GM18951 (cell line): Measurements from ENCODE around the gene CDYL.

Experiments used
- POLR2A ChIP-seq: IDR thresholded peaks from 4 replicates; pipeline ENCODE4 v1.6.1; 2011; ENCODE audit warnings: mild to moderate bottlenecking; ENCODE audit not compliant: insufficient read length, insufficient read depth; ENCODE audit errors: extremely low read depth
- in situ Hi-C: fragments of 300-500 bp; cut with MboI; formaldehyde crosslinking; loops from one replicate; pipeline ENCODE4 v1.12.0; 2022; ENCODE audit warnings: low sequenced_read_pairs, mixed read lengths, inconsistent platforms; ENCODE audit not compliant: unreplicated experiment

CDYL gene

GRCh38 chr6:4803343-4803744 is 27.1 kb downstream of the CDYL start:
- in situ Hi-C loops = no loop called here
- no peak for TF ChIP-seq POLR2A

- in situ Hi-C loops = no loop called here
- no peak for TF ChIP-seq POLR2A
Observed at GRCh38 chr6:4804095-4804494, 27.9 kb downstream of the CDYL start.

GRCh38 chr6:4805553-4806336 is 29.5 kb downstream of the CDYL start:
- TF ChIP-seq POLR2A = no peak
- in situ Hi-C loops = no loop called here

- in situ Hi-C loops = no loop called here
- TF ChIP-seq POLR2A = no peak
Observed at GRCh38 chr6:4806337-4806725, 30.1 kb downstream of the CDYL start.

- no peak for TF ChIP-seq POLR2A
- in situ Hi-C loops = no loop called here
Observed at GRCh38 chr6:4806791-4807190, 30.6 kb downstream of the CDYL start.

- in situ Hi-C loops = no loop called here
- TF ChIP-seq POLR2A = no peak
Observed at GRCh38 chr6:4808396-4808795, 32.2 kb downstream of the CDYL start.

- no peak for TF ChIP-seq POLR2A
- in situ Hi-C loops = no loop called here
Observed at GRCh38 chr6:4809999-4810918, 34.1 kb downstream of the CDYL start.

GRCh38 chr6:4812068-4812467 is 35.9 kb downstream of the CDYL start:
- in situ Hi-C loops = no loop called here
- no peak for TF ChIP-seq POLR2A

GRCh38 chr6:4813055-4813454 is 36.9 kb downstream of the CDYL start:
- in situ Hi-C loops = no loop called here

GRCh38 chr6:4814212-4814611 is 38.0 kb downstream of the CDYL start:
- in situ Hi-C loops = no loop called here
- no peak for TF ChIP-seq POLR2A

More at GRCh38 chr6:4813055-4813454, 36.9 kb downstream of the CDYL start:
- TF ChIP-seq POLR2A = no peak

- in situ Hi-C loops = no loop called here
- TF ChIP-seq POLR2A = no peak
Observed at GRCh38 chr6:4814987-4815386, 38.8 kb downstream of the CDYL start.

- in situ Hi-C loops = no loop called here
- TF ChIP-seq POLR2A = no peak
Observed at GRCh38 chr6:4815584-4815983, 39.4 kb downstream of the CDYL start.

- no peak for TF ChIP-seq POLR2A
- in situ Hi-C loops = no loop called here
Observed at GRCh38 chr6:4816904-4817303, 40.7 kb downstream of the CDYL start.

- no peak for TF ChIP-seq POLR2A
- in situ Hi-C loops = no loop called here
Observed at GRCh38 chr6:4817551-4817950, 41.3 kb downstream of the CDYL start.
